HEK293 (cell line): ENCODE data around the gene WDR48.

ENCODE experiments used
- CTCF ChIA-PET: fragments of 350-600 bp; formaldehyde crosslinking; extraction: SDS; loops from one replicate; lab custom pipeline; 2021; ENCODE audit warnings: antibody characterized with exemption; lab: Yijun Ruan, JAX
- POLR2A ChIA-PET: fragments of 300-600 bp; formaldehyde crosslinking; extraction: SDS; loops from one replicate; lab custom pipeline; 2020; ENCODE audit warnings: antibody characterized with exemption, inconsistent platforms; lab: Yijun Ruan, JAX
- H3K27ac ChIP-seq: fragments of 200-500 bp; sonication (Bioruptor generic); 2 replicates; pipeline ENCODE4 v1.5.1; 2014; ENCODE audit warnings: low read depth, low read length, control low read depth, inconsistent platforms; ENCODE audit errors: extremely low read depth
- H3K36me3 ChIP-seq, 2 experiments: fragments of 200-500 bp in 1 of 2; sonication (Bioruptor generic) in 1 of 2; 1 replicate in 1 of 2; 2 replicates in 1 of 2; pipeline ENCODE4 v1.5.1; 2014 to 2017; ENCODE audit warnings: inconsistent platforms in 2 of 2, low read length in 2 of 2; ENCODE audit not compliant: control insufficient read depth in 2 of 2, insufficient read depth in 1 of 2
- H3K4me1 ChIP-seq: fragments of 200-500 bp; sonication (Bioruptor generic); 2 replicates; pipeline ENCODE4 v1.5.1; 2014; ENCODE audit warnings: mild to moderate bottlenecking, low read length, inconsistent platforms; ENCODE audit not compliant: control insufficient read depth, insufficient read depth
- H3K4me3 ChIP-seq: 2 replicates; pipeline ENCODE4 v1.5.1; 2011; ENCODE audit warnings: low read depth, mild to moderate bottlenecking, control low read depth, low read length, moderate library complexity
- H3K9me3 ChIP-seq: fragments of 200-500 bp; sonication (Bioruptor generic); 2 replicates; pipeline ENCODE4 v1.5.1; 2014; ENCODE audit warnings: low read depth, low read length, inconsistent platforms; ENCODE audit not compliant: control insufficient read depth, insufficient read depth
- GLIS1 ChIP-seq: fragments of 450-650 bp; formaldehyde crosslinking; IDR thresholded peaks from 2 replicates; pipeline ENCODE4 v1.5.1; 2016; ENCODE audit warnings: missing biosample characterization, missing genetic modification characterization
- KLF16 ChIP-seq: fragments of 450-650 bp; formaldehyde crosslinking; IDR thresholded peaks from 2 replicates; pipeline ENCODE4 v1.5.1; 2017; ENCODE audit warnings: missing biosample characterization, missing genetic modification characterization
- MYNN ChIP-seq: fragments of 450-650 bp; formaldehyde crosslinking; IDR thresholded peaks from 2 replicates; pipeline ENCODE4 v1.5.1; 2016; ENCODE audit warnings: missing biosample characterization, missing genetic modification characterization, borderline replicate concordance
- OVOL3 ChIP-seq: fragments of 450-650 bp; formaldehyde crosslinking; IDR thresholded peaks from 2 replicates; pipeline ENCODE4 v1.5.1; 2016; ENCODE audit warnings: missing biosample characterization, missing genetic modification characterization
- SCRT1 ChIP-seq: fragments of 450-650 bp; formaldehyde crosslinking; IDR thresholded peaks from 2 replicates; pipeline ENCODE4 v1.5.1; 2016; ENCODE audit warnings: missing biosample characterization, missing genetic modification characterization, borderline replicate concordance
- SCRT2 ChIP-seq: fragments of 450-650 bp; formaldehyde crosslinking; IDR thresholded peaks from 2 replicates; pipeline ENCODE4 v1.5.1; 2016; ENCODE audit warnings: missing biosample characterization, missing genetic modification characterization
- ZBTB1 ChIP-seq: fragments of 450-650 bp; formaldehyde crosslinking; IDR thresholded peaks from 2 replicates; pipeline ENCODE4 v1.5.1; 2016; ENCODE audit warnings: missing biosample characterization, missing genetic modification characterization
- ZBTB26 ChIP-seq: fragments of 450-650 bp; formaldehyde crosslinking; optimal IDR thresholded peaks from 2 replicates; pipeline ENCODE3; 2016; ENCODE audit warnings: missing biosample characterization, mild to moderate bottlenecking, missing genetic modification characterization
- ZFP37 ChIP-seq: fragments of 450-650 bp; formaldehyde crosslinking; IDR thresholded peaks from 2 replicates; pipeline ENCODE4 v1.5.1; 2016; ENCODE audit warnings: missing biosample characterization, missing genetic modification characterization
- ZFP69B ChIP-seq: fragments of 450-650 bp; formaldehyde crosslinking; IDR thresholded peaks from 2 replicates; pipeline ENCODE4 v1.5.1; 2016; ENCODE audit warnings: missing biosample characterization, missing genetic modification characterization
- ZNF114 ChIP-seq: fragments of 450-650 bp; formaldehyde crosslinking; IDR thresholded peaks from 2 replicates; pipeline ENCODE4 v1.5.0; 2017; ENCODE audit warnings: missing biosample characterization, missing genetic modification characterization
- ZNF174 ChIP-seq: fragments of 450-650 bp; formaldehyde crosslinking; IDR thresholded peaks from 2 replicates; pipeline ENCODE4 v1.5.0; 2017; ENCODE audit warnings: missing biosample characterization, mild to moderate bottlenecking, missing genetic modification characterization
- ZNF19 ChIP-seq: fragments of 450-650 bp; formaldehyde crosslinking; IDR thresholded peaks from 2 replicates; pipeline ENCODE4; 2016; ENCODE audit warnings: missing biosample characterization, missing genetic modification characterization, low read depth
- ZNF292 ChIP-seq: fragments of 450-650 bp; formaldehyde crosslinking; IDR thresholded peaks from 2 replicates; pipeline ENCODE4 v1.5.1; 2016; ENCODE audit warnings: low read depth, missing biosample characterization, missing genetic modification characterization, borderline replicate concordance
- ZNF518A ChIP-seq: fragments of 450-650 bp; formaldehyde crosslinking; conservative IDR thresholded peaks from 2 replicates; pipeline ENCODE4 v1.5.1; 2016; ENCODE audit warnings: low read depth, missing biosample characterization, missing genetic modification characterization
- ZNF558 ChIP-seq: fragments of 450-650 bp; formaldehyde crosslinking; IDR thresholded peaks from 2 replicates; pipeline ENCODE4 v1.5.1; 2016; ENCODE audit warnings: missing biosample characterization, missing genetic modification characterization
- ZNF580 ChIP-seq: fragments of 450-650 bp; formaldehyde crosslinking; IDR thresholded peaks from 2 replicates; pipeline ENCODE4 v1.5.1; 2016; ENCODE audit warnings: missing biosample characterization, missing genetic modification characterization
- ZNF654 ChIP-seq: fragments of 450-650 bp; formaldehyde crosslinking; IDR thresholded peaks from 2 replicates; pipeline ENCODE4 v1.5.1; 2016; ENCODE audit warnings: low read depth, missing biosample characterization, missing genetic modification characterization
- ZNF837 ChIP-seq: fragments of 450-650 bp; formaldehyde crosslinking; IDR thresholded peaks from 2 replicates; pipeline ENCODE4 v1.5.1; 2016; ENCODE audit warnings: missing biosample characterization, missing genetic modification characterization
- TF ChIP-seq, protein P1 (sequence below): fragments of 450-650 bp; formaldehyde crosslinking; IDR thresholded peaks from 2 replicates; pipeline ENCODE4 v1.5.1; 2016; ENCODE audit warnings: missing biosample characterization, missing genetic modification characterization

Gene WDR48

GRCh38 chr3:39112113-39112512, 60.3 kb downstream of the WDR48 start (continued):
- TF ChIP-seq ZFP37, result no peak
- no peak for TF ChIP-seq ZNF580 (tag by site-specific recombination)

GRCh38 chr3:39112535-39112934, 60.7 kb downstream of the WDR48 start:
- H3K4me3 ChIP-seq, result no peak overlapping the region
- TF ChIP-seq ZFP69B (no peak), OVOL3 (tag by site-specific recombination) (no peak), SCRT2 (tag by site-specific recombination) (no peak), MYNN (tag by site-specific recombination) (no peak), ZNF19 (tag by site-specific recombination) (no peak), ZNF654 (tag by site-specific recombination) (no peak), ZNF558 (tag by site-specific recombination) (no peak), ZNF174 (no peak), ZNF518A (tag by site-specific recombination) (no peak), ZNF114 (no peak), GLIS1 (tag by site-specific recombination) (no peak), ZNF292 (tag by site-specific recombination) (no peak), SCRT1 (tag by site-specific recombination) (no peak), ZNF837 (no peak), ZBTB26 (tag by site-specific recombination) (no peak), KLF16 (no peak), ZBTB1 (tag by site-specific recombination) (no peak)
- TF ChIP-seq, protein P1, sequence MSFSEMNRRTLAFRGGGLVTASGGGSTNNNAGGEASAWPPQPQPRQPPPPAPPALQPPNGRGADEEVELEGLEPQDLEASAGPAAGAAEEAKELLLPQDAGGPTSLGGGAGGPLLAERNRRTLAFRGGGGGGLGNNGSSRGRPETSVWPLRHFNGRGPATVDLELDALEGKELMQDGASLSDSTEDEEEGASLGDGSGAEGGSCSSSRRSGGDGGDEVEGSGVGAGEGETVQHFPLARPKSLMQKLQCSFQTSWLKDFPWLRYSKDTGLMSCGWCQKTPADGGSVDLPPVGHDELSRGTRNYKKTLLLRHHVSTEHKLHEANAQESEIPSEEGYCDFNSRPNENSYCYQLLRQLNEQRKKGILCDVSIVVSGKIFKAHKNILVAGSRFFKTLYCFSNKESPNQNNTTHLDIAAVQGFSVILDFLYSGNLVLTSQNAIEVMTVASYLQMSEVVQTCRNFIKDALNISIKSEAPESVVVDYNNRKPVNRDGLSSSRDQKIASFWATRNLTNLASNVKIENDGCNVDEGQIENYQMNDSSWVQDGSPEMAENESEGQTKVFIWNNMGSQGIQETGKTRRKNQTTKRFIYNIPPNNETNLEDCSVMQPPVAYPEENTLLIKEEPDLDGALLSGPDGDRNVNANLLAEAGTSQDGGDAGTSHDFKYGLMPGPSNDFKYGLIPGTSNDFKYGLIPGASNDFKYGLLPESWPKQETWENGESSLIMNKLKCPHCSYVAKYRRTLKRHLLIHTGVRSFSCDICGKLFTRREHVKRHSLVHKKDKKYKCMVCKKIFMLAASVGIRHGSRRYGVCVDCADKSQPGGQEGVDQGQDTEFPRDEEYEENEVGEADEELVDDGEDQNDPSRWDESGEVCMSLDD (tag by site-specific recombination), result no peak
- TF ChIP-seq, all 188 proteins: peak for 0
- no peaks in the 10 kb centered on the region for H3K9me3 ChIP-seq
- POLR2A ChIA-PET, result no interaction called here
- no peaks in the 10 kb centered on the region for H3K4me1 ChIP-seq
- no peak overlapping the region for H3K27ac ChIP-seq
- H3K36me3 ChIP-seq, result no peaks in the 10 kb centered on the region
- CTCF ChIA-PET, result no interaction called here
